ENCODE measurements around the gene PDE4D. TPM values are rescaled to one million over a fixed set of nuclear protein-coding genes. Genes with fewer than 3 reads are reported as not detected.

Gene PDE4D
- total RNA-seq, 1 donor from 2014 or later = 39.2 TPM

- TF ChIP-seq, protein P1, sequence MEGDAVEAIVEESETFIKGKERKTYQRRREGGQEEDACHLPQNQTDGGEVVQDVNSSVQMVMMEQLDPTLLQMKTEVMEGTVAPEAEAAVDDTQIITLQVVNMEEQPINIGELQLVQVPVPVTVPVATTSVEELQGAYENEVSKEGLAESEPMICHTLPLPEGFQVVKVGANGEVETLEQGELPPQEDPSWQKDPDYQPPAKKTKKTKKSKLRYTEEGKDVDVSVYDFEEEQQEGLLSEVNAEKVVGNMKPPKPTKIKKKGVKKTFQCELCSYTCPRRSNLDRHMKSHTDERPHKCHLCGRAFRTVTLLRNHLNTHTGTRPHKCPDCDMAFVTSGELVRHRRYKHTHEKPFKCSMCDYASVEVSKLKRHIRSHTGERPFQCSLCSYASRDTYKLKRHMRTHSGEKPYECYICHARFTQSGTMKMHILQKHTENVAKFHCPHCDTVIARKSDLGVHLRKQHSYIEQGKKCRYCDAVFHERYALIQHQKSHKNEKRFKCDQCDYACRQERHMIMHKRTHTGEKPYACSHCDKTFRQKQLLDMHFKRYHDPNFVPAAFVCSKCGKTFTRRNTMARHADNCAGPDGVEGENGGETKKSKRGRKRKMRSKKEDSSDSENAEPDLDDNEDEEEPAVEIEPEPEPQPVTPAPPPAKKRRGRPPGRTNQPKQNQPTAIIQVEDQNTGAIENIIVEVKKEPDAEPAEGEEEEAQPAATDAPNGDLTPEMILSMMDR (IDR thresholded peaks at IDR 0.05; ENCODE audit: insufficient read depth, low read length, poor library complexity, severe bottlenecking) = no peak
- no peak overlapping the region for H3K4me3 ChIP-seq (ENCODE audit: low read depth, low read length)
- no peak for DNase-seq (ENCODE audit: low read depth)
- H3K27me3 ChIP-seq (ENCODE audit: control insufficient read depth, insufficient read depth, low read length) = no peaks in the 10 kb centered on the region
- no peaks in the 10 kb centered on the region for H3K36me3 ChIP-seq (ENCODE audit: control insufficient read depth, insufficient read depth, low read length)
Measured at GRCh38 chr5:59158637-59159391, 734.7 kb downstream of the PDE4D start.

- no peak for DNase-seq (ENCODE audit: low read depth)
- no peaks in the 10 kb centered on the region for H3K27me3 ChIP-seq (ENCODE audit: control insufficient read depth, insufficient read depth, low read length)
- TF ChIP-seq, protein P1 (IDR thresholded peaks at IDR 0.05; ENCODE audit: insufficient read depth, low read length, poor library complexity, severe bottlenecking) = no peak
- H3K36me3 ChIP-seq (ENCODE audit: control insufficient read depth, insufficient read depth, low read length) = no peaks in the 10 kb centered on the region
- no peak overlapping the region for H3K4me3 ChIP-seq (ENCODE audit: low read depth, low read length)
Measured at GRCh38 chr5:59158165-59158564, 735.4 kb downstream of the PDE4D start.

DNA sequence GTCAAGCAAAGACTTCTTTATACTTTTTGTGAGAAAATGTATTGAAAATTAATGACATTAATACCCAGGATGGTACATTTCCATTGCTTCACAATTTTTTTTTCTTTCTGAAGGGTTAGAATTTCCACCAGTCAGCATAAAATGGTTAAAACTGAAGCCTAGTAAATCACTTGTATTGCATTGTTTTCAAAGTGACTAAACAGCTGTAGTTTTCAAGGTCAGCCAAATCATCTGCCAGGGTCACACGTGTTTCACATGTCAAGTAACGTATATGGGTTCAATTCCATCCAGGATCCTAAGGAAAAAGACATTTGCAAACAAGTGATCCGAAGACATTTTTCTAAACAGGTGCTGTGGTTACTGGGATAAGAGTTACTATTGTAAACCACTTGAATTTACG lies 736.5 kb downstream of the PDE4D start:
- TF ChIP-seq, protein P1 (IDR thresholded peaks at IDR 0.05; ENCODE audit: insufficient read depth, low read length, poor library complexity, severe bottlenecking) = no peak
- H3K36me3 ChIP-seq (ENCODE audit: control insufficient read depth, insufficient read depth, low read length) = no peaks in the 10 kb centered on the region
- DNase-seq (ENCODE audit: low read depth) = no peak
- no peaks in the 10 kb centered on the region for H3K27me3 ChIP-seq (ENCODE audit: control insufficient read depth, insufficient read depth, low read length)
- H3K4me3 ChIP-seq (ENCODE audit: low read depth, low read length) = no peak overlapping the region

- H3K36me3 ChIP-seq (ENCODE audit: control insufficient read depth, insufficient read depth, low read length) = no peaks in the 10 kb centered on the region
- no peaks in the 10 kb centered on the region for H3K27me3 ChIP-seq (ENCODE audit: control insufficient read depth, insufficient read depth, low read length)
- H3K4me3 ChIP-seq (ENCODE audit: low read depth, low read length) = no peak overlapping the region
- no peak for DNase-seq (ENCODE audit: low read depth)
- TF ChIP-seq, protein P1 (IDR thresholded peaks at IDR 0.05; ENCODE audit: insufficient read depth, low read length, poor library complexity, severe bottlenecking) = no peak
Measured at GRCh38 chr5:59152701-59153245, 740.8 kb downstream of the PDE4D start.

GRCh38 chr5:59151162-59151889 lies 742.2 kb downstream of the PDE4D start:
- TF ChIP-seq, protein P1 (IDR thresholded peaks at IDR 0.05; ENCODE audit: insufficient read depth, low read length, poor library complexity, severe bottlenecking) = no peak
- Histone ChIP-seq H3K4me3 (ENCODE audit: low read depth, low read length) (no peak overlapping the region), H3K36me3 (ENCODE audit: control insufficient read depth, insufficient read depth, low read length) (no peaks in the 10 kb centered on the region), H3K27me3 (ENCODE audit: control insufficient read depth, insufficient read depth, low read length) (no peaks in the 10 kb centered on the region)
- no peak for DNase-seq (ENCODE audit: low read depth)

Data from kidney epithelial cell (primary cell).